GM21619 (cell line): Measurements from ENCODE around the gene CRYGC.
"Not testable (repeated sequence)": the region's sequence is repeated elsewhere in the genome, so short reads cannot be mapped to it uniquely, and the experiment has no call there.

ENCODE experiments used
- ATAC-seq: cut with Tn5 transposase; IDR thresholded peaks from one replicate; pipeline ENCODE4 v1.9.1; 2021; ENCODE audit not compliant: unreplicated experiment

CRYGC gene

DNA sequence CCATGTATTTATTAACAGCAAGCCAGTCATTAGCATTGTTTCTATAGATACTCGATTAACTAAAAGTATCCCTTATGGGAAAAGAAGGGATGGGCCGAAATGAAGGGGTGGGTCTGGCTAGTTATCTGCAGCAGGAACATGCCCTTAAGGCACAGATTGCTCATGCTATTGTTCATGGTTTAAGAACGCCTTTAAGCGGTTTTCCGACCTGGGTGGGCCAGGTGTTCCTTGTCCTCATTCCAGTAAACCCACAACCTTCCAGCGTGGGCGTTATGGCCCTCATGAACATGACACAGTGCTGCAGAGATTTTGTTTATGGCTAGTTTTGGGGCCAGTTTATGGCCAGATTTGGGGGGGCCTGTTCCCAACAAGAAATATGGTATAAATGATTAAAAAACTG is 8.7 kb upstream of the CRYGC start:
- ATAC-seq, result not testable (repeated sequence)

DNA sequence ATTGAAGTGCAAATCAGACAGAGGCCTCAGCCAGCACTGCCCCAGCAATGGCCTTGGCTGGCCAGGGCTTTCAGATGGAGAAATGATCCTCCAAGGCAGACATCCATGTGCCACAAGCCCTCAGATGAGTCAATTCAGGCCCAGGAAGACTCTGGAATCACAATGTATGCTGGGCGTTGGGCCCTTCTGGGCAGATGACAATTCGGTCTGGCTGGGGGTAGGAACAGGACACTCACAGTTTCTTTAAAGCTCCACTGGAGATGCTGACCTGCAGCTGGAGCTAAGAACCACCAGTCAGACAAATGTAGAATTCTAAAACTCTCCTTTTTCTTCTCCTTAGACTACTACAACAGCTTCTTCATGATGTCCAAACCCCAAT is 7.1 kb upstream of the CRYGC start:
- ATAC-seq, result no peak

DNA sequence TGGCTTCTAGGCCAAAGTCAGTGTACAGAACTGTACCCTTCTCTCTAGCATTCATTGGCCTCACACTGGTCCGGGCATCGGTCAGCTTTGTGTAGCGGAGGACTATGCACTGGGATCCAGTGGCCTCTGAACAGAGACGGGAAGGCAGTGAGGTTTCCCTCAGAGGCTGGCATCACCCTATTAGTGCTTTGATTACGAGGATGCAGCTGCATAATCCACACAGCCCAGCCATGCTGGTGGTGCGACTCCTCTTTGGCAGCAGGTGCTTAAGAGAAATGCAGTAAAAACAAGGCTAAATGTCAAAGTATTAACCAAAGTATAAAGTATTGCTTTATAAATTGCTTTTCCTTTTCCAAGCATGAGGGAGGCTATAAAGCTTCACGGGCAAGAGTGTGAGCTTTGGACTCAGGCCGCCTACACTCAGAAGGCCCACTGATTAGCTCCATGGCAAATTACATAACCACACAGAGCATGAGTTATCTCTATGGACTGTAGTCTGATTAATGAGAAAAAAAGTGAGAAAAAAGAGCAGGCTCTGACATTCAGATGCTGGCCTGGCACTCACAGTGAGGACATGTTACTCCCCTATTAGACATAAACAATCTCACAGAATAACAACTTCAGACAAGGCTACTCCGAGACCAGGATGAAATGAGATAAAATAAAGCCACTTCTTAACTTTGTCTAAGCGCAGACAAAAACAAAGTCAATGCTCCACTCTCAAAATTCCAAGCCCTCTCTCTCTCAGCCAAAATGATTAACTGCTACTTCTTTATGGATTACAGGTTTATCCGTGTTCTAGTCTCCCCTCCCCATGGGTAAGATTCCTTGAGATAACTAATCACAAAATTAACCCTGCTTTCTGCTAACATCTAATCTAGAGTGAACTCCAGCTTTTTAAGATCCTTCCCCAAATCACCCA is 6.4 kb upstream of the CRYGC start:
- no peak for ATAC-seq

- ATAC-seq, result peak; percentile 78
Measured at GRCh38 chr2:208134928-208135586, 5.4 kb upstream of the CRYGC start.

DNA sequence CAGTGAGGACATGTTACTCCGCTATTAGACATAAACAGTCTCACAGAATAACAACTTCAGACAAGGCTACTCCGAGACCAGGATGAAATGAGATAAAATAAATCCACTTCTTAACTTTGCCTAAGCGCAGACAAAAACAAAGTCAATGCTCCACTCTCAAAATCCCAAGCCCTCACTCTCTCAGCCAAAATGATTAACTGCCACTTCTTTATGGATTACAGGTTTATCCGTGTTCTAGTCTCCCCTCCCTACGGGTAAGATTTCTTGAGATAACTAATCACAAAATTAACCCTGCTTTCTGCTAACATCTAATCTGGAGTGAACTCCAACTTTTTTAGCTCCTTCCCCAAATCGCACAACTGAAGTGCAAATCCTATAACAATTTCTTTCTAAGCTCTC is 1.1 kb upstream of the CRYGC start:
- ATAC-seq, result no peak

DNA sequence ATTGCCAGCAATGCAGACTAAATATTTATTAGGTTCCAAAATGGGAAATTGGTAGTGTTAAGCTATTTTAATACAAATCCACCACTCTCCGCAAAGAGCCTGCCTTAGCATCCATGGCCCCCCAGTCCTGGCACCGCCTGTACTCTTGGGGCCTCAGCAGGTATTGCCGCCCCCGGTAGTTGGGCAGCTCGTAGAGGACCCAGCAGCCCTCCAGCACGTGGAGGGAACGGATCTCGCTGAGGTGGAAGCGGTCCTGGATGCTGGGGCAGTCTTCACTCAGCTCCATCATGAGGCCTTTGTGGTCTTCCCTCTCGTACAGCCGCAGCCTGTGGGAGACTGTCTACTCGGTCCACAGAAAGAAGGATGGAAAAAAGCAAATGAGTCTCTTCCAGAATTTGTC is 1.5 kb downstream of the CRYGC start:
- no peak for ATAC-seq

DNA sequence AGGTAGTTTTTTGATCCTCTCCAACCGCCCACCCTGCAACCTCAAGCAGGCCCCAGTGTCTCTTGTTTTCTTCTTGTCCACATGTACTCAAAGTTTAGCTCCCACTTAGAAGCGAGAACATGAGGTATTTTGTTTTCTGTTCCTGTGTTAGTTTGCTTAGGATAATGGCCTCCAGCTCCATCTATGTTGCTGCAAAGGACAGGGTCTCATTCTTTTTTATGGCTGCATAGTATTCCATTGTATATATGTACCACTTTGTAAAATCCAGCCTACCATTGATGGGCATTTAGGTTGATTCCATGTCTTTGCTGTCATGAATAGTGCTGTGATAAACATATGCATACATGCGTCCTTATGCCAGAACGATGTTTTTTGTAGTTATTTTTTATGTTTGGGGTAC is 2.5 kb downstream of the CRYGC start:
- ATAC-seq, result no peak

GRCh38 chr2:208125251-208125650 is 4.4 kb downstream of the CRYGC start:
- no peak for ATAC-seq

- not testable (repeated sequence) for ATAC-seq
Measured at GRCh38 chr2:208124013-208124715, 5.5 kb downstream of the CRYGC start, which contains the start of gene CRYGD. CRYGD (minus strand) TSS chr2:208124524; CDS start chr2:208124473, 51 bp downstream.

- ATAC-seq, result no peak
Measured at GRCh38 chr2:208122248-208122647, 7.4 kb downstream of the CRYGC start.

- ATAC-seq, result no peak
Measured at GRCh38 chr2:208118918-208119317, 10.7 kb downstream of the CRYGC start.

- not testable (repeated sequence) for ATAC-seq
Measured at GRCh38 chr2:208117390-208117789, 12.2 kb downstream of the CRYGC start.

DNA sequence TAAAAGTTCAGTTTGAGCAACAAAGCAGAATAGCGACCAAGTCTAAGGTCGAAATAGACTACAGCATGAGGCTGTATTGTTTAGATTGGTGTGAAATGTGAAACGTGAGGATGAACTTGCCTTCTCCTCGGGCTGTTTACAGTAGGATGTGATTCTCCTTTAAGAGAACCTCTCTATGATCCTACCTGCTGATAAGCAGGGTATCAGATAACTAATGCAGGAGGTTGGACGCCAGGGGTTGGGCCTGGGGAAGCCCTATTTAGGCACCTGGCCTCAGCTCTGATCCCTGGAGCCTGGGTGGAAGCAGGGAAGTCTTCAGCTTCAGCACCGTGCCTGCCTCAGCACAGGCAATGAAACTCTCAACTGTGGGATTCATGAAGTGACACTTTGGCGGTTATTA is 16.7 kb downstream of the CRYGC start:
- ATAC-seq, result no peak

- not testable (repeated sequence) for ATAC-seq
Measured at GRCh38 chr2:208112273-208112745, 17.3 kb downstream of the CRYGC start.

DNA sequence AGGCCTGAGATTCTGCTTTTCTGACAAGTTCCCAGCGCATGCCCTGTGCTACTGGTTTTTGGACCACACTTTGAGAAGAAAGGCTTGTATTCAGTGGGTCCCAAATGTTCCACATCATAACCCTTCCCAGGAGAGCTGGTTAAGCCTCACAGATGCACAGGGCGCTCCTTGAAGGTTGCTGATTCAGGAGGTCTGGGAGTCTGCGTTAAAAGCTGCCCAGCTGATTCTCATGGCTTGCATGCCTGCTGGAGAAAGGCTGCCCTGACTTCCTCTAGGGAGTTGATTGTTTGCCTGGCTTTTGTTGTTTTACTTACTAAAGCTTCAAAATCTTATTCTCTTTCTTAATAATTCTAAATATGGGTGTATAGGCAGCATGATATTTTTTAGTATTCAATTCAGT is 26.0 kb downstream of the CRYGC start:
- ATAC-seq, result no peak

- no peak for ATAC-seq
Measured at GRCh38 chr2:208101716-208102631, 27.7 kb downstream of the CRYGC start.

DNA sequence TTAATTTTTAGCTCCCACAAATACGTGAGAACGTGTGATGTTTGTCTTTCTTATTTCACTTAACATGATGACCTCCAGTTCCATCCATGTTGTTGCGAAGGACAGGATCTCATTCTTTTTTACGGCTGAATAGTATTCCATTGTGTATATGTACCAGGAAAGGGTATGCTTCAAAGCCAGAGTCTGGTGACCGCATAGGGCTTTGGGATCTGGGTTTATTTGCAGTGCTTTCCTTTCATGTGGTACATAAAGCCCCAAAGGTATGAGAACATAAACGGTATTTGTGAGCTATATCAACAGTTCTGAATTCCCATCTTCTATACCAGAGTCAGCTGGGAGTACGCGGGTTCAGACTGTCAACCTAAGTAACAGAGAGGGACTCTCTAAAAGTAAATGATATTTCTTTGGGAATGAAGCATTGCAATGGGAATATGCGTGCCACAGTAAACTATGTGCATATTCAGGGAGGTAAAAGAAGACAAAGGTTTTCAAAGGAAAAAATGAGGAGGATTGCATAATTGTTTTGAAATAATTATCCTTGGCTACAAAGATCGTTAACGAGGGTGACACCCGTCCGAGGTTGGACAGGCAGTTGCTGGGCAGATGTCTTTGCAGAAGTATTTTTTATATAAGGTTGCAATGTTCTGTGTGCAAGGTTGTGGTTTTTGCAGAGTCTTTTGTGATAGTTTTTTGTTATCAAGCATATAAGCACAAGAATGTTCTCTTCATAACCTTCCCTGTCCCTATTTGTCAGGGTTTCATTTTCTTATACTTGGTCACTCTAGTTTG is 29.8 kb downstream of the CRYGC start:
- ATAC-seq, result no peak

DNA sequence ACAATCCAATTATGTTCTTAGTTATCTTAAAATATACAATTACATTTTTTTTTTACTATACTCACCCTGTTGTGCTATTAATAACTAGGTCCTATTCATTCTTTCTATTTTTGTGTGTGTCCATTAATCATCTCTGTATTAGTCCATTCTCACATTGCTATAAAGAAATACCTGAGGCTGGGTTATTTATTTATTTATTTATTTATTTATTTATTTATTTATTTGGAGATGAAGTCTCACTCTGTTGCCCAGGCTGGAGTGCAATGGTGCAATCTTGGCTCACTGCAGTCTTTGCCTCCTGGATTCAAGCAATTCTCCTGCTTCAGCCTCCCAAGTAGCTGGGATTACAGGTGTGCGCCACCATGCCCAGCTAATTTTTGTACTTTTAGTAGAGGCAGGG is 30.9 kb downstream of the CRYGC start:
- ATAC-seq, result not testable (repeated sequence)

GRCh38 chr2:208098267-208098666 is 31.4 kb downstream of the CRYGC start:
- ATAC-seq, result no peak

- no peak for ATAC-seq
Measured at GRCh38 chr2:208097801-208098200, 31.8 kb downstream of the CRYGC start.
